Activated CD4-positive, alpha-beta T cell treated with anti-CD3 and anti-CD28 coated beads, Interleukin-2, amount 50 U/mL, for 24 hours (primary cell): Measurements from ENCODE around the gene S1PR2.
"Not testable (repeated sequence)": the region's sequence is repeated elsewhere in the genome, so short reads cannot be mapped to it uniquely, and the experiment has no call there.

Experiments
- DNase-seq, 2 donors: peaks; one replicate each; pipeline ENCODE4 v3.0.0-alpha.2; 2020; ENCODE audit warnings: low read depth in 1 of 2, low spot score in 1 of 2

S1PR2 gene

DNA sequence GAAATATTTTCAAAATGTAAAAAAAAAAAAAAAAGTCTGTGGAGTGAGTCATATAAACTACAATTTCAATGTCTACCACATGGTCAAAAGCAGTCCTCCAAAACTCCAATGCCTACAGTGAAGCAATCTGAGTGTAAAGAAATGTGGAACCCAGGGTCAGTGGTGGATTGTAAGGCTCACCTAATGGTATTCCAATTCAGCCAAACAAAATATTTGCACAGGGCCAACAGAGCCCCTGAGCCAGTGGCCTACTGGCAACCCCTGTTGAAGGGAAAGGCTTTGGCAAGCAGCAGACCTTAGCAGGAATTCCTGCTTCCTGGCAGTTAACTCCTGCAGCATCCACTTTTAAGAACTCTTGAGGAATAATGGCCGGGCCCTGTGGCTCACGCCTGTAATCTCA, 39.8 kb downstream of the S1PR2 start:
- DNase-seq: no peak

DNA sequence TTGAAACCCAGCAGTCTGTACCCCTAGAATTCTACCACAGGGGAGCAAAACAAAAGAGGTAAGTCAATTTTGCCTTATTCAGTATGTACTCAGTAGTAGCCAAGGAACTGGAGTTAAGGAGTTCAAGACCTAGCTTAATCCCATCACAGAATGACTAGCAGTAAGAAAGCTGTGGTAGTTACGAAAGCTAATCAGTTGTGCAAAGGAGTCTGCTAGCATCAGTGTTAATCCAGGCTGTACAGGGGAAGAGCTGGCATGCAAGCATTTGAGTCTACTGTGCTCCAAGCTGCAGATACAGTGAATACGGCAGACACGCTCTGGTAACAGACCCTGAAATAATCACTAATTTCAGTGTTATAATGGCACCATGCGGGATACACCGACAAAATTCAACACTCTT, 41.1 kb downstream of the S1PR2 start:
- DNase-seq: no peak

DNA sequence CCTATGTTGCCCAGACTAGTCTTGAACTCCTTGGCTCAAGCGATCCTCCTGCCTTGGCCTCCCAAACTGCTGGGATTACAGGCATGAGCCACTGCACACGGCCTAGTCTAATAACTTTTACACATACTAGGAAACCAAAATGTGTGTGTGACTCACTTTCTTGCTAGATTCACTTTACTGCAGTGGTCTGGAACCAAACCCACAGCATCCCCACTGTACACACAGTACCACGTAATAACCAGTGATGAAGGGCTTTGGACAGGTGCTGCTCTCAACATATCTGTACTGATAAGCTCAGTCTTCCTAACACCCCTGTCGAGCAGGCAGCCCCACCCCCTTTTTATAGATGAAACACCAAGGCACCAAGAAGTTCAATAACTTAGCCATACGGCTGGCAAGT, 41.5 kb downstream of the S1PR2 start:
- DNase-seq: no peak

DNA sequence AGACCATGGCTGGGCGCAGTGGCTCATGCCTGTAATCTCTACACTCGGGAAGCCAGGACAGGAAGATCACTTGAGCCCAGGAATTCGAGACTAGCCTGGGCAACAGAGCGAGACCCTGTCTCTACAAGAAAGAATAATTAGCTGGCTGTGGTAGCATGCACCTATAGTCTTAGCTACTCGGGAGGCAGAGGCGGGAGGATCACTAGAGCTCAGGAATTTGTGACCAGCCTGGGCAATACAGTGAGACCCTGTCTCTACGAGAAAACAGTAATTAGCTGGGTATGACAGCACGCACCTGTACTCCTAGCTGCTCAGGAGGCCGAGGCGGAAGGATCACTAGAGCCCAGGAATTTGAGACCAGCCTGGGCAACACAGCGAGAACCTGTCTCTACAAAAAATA, 43.8 kb downstream of the S1PR2 start:
- DNase-seq: no peak

DNA sequence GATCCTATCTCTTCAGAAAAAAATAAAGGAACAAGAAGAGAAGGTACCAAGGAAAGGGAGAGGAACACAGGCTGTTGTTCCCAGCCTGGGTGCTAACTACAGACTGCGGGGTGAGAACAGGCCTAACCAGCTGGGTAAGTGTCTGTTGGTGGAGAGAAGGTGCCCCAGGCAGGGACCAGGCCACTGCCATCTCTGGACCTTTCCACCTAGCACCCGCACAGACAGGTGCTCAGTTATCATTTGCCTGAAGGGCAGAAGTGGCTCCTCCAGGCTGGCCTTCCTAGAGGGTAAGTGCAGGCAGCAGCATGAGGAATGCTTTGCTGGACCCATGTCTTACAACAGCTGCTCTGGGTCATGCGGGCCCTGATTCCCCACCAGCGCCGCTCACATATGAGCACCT, 46.5 kb downstream of the S1PR2 start:
- DNase-seq: no peak

DNA sequence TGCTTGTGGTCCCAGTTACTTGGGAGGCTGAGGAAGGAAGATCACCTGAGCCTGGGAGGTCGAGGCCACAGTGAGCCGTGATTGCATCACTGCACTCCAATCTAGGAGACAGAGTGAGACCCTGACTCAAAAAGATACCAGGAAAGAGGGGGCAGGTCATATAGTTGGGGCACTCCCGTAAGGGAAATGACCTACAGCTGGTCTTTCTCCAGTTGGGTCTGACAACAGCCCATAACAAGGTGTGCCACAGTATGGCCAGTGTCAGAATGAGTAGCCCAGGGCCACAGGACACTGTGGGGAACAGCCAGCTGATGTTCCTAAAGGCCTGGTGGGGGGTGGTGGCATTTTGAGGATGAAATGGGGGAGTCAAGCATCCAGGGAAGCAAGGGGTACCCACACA, 47.2 kb downstream of the S1PR2 start:
- DNase-seq: no peak

DNA sequence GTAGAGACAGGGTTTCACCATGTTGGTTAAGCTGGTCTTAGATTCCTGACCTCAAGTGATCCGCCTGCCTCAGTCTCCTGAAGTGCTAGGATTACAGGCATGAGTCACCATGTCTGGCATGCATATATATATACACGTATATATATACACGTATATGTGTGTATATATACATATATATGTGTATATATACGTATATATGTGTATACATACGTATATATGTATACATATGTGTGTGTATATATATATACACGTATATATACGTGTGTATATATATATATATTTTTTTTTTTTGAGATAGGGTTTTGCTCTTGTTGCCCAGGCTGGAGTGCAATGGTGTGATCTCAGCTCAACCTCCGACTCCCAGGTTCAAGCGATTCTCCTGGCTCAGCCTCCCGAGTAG, 48.3 kb downstream of the S1PR2 start:
- no peak for DNase-seq

DNA sequence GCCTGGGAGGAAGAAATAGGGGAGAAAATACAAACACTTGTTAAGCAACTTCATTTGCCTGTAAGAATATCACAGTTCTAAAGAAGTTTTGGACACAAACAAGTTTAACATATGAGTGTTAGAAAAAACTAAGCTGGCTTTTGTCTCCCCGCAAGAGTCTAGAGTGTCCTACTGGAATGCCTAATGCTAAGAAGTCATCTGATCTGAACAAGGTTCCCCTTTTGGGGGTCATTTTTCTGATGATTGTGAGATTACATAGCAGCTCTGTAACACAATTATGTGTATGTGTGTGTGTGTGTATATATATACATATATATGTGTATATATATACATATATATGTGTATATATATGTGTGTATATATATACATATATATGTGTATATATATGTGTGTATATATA, 49.1 kb downstream of the S1PR2 start:
- no peak for DNase-seq

DNA sequence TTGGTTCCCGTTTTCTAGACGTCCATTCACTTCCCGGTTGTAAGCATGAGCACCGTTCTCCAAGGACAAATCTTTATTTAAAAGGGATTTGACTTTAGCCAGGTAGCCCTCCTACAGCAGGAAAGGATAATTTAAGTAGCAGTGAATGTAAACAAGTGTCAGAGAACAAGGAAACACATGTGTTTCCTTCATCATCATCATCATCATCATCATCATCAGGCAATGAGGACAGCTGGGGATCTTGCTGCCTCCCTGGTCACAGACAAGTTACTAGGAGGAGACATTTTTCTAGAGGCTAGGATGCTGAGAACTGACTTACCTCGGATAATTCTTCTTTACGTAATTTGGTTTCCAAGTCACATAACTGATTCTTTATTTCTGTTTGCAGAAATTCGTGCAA, 50.7 kb downstream of the S1PR2 start:
- DNase-seq: no peak

DNA sequence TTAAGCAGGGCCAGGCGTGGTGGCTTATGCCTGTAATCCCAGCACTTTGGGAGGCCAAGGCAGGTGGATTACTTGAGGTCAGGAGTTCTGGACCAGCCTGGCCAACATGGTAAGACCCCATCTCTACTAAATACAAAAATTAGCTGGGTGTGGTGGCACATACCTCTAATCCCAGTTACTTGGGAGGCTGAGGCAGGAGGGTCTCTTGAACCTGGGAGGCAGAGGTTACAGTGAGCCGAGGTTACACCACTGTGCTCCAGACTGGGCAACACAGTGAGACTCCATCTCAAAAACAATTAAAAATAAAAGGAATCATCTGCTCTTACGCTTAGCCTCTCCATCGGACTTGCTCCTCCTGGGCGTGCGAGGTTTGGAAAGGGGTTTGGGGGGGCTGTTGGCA, 51.1 kb downstream of the S1PR2 start:
- not testable (repeated sequence) for DNase-seq

DNA sequence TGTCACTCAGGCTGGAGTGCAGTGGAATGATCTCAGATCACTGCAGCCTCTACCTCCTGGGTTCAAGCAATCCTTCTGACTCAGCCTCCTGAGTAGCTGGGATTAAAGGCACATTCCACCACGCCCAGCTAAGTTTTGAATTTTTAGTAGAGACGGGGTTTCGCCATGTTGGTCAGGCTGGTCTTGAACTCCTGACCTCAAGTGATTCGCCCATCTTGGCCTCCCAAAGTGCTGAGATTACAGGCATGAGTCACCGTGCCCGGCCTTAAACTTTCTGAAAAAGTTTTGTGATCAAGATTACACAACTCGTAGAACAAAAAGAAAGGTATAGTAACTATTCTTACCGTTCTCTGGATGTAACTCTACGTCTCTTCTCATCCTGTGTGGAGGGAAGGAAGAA, 57.6 kb downstream of the S1PR2 start:
- no peak for DNase-seq
